Aorta (tissue), 5 donors: ENCODE data around the gene SH3RF3. TPM values are rescaled to one million over a fixed set of nuclear protein-coding genes. Genes with fewer than 3 reads are reported as not detected.
A peak's percentile ranks its signal among the peaks of the same experiment; 100 is the strongest.

Experiments used
- ATAC-seq: fragments of 200-7000 bp; cut with Tn5 transposase; one replicate; pipeline ENCODE4 v1.9.1; 2022; ENCODE audit warnings: moderate library complexity; ENCODE audit not compliant: low FRiP score
- DNase-seq, 2 donors: peaks; one replicate each; pipeline ENCODE4 v3.0.0-alpha.2; 2020
- H3K27ac ChIP-seq, 2 donors: one replicate each; pipeline ENCODE4 v1.5.1; 2013; ENCODE audit warnings: low read length in 2 of 2, mild to moderate bottlenecking in 2 of 2, moderate library complexity in 2 of 2, control low read depth in 1 of 2, inconsistent platforms in 1 of 2, low read depth in 1 of 2
- H3K27me3 ChIP-seq, 2 donors: one replicate each; pipeline ENCODE4 v1.6.1; 2013; ENCODE audit warnings: control low read depth in 1 of 2, low read length in 1 of 2, mild to moderate bottlenecking in 1 of 2, moderate library complexity in 1 of 2; ENCODE audit not compliant: insufficient read depth in 2 of 2, control insufficient read depth in 1 of 2
- H3K36me3 ChIP-seq, 2 donors: one replicate each; pipeline ENCODE4 v1.6.1; 2013; ENCODE audit warnings: control low read depth in 1 of 2, low read length in 1 of 2, mild to moderate bottlenecking in 1 of 2; ENCODE audit not compliant: insufficient read depth in 2 of 2, control insufficient read depth in 1 of 2
- H3K4me1 ChIP-seq, 2 donors: one replicate each; pipeline ENCODE4 v1.6.1; 2013; ENCODE audit warnings: low read length in 2 of 2, control low read depth in 1 of 2, mild to moderate bottlenecking in 1 of 2, moderate library complexity in 1 of 2; ENCODE audit not compliant: insufficient read depth in 2 of 2, control insufficient read depth in 1 of 2
- H3K4me3 ChIP-seq, 2 donors: one replicate each; pipeline ENCODE4 v1.5.1; 2013; ENCODE audit warnings: low read length in 2 of 2, control low read depth in 1 of 2, mild to moderate bottlenecking in 1 of 2
- H3K9me3 ChIP-seq: one replicate; pipeline ENCODE4 v1.6.1; 2013; ENCODE audit warnings: mild to moderate bottlenecking, low read length; ENCODE audit not compliant: control insufficient read depth
- WGBS, 2 donors: extraction: QIAGEN DNeasy Blood & Tissue Kit; methylation state at CpG; one replicate each; pipeline ENCODE4 v1.1.7; 2013; 5-methylcytosine and 5-hydroxymethylcytosine counted together
- intact Hi-C, 2 donors: fragments of 100-400 bp; cut with DNase I; formaldehyde crosslinking; loops; one replicate each; pipeline versions ENCODE4 v1.14.2 to v1.15.0; 2022
- polyA plus RNA-seq, 2 donors: library from polyadenylated mRNA; stranded (reverse); fragments of 200-250 nt; gene quantifications; one replicate each; pipeline ENCODE4 v1.2.3, GENCODE V29; 2013
- total RNA-seq, 2 donors: library from RNA; stranded (reverse); fragmentation: NEBNext Ultra II Directional; extraction: Animal tissue kit (Norgen Biotek cat#: 25700); gene quantifications; one replicate each; pipeline ENCODE4 v1.2.1, GENCODE V29; 2021
- donor health status: healthy with polysubstance abuse.
- donor health status: Bipolar disorder and iron deficiency.
- donor health status: DM: no; HTN: no; CAD: no.
- donor health status: DM: no; HTN: no; CAD: no.
- donor health status: DM: yes; HTN: yes; CAD: no.

SH3RF3 gene
- total and polyA plus RNA-seq, 4 donors: 3.1 to 24.4 (median 18.0) TPM

DNA sequence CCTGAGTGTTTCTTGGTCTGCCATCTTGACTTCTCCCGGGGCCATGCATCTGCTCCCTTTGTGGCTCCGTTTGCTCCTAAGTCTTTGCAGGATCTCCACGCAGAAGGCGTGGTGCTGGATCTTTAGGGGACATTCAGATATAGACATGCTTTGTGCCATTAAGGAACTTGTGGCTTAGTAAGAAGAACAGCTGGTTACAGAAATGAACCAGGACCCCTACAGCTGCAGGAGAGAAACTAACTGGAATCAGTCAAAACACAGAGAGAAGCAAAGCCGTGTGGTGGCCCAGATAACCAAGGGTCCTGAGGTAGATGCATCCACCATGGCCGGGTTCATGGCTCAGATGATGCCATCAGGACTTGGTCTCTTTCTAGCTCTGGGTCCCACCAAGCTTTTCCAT is 97.6 kb downstream of the SH3RF3 start:
- Histone ChIP-seq H3K27ac (no peak overlapping the region), H3K36me3 (no peaks in the 10 kb centered on the region), H3K27me3 (no peaks in the 10 kb centered on the region), H3K4me3 (no peak overlapping the region), H3K9me3 (no peaks in the 10 kb centered on the region), H3K4me1 (peaks cover 4 to 5% of the 10 kb centered on the region in 2 donors)
- intact Hi-C loops: no loop called here
- ATAC-seq (no peak), DNase-seq (no peak)
- WGBS, 2 donors: 96 to 97% methylated on average over 6 of the region's 6 CpGs

DNA sequence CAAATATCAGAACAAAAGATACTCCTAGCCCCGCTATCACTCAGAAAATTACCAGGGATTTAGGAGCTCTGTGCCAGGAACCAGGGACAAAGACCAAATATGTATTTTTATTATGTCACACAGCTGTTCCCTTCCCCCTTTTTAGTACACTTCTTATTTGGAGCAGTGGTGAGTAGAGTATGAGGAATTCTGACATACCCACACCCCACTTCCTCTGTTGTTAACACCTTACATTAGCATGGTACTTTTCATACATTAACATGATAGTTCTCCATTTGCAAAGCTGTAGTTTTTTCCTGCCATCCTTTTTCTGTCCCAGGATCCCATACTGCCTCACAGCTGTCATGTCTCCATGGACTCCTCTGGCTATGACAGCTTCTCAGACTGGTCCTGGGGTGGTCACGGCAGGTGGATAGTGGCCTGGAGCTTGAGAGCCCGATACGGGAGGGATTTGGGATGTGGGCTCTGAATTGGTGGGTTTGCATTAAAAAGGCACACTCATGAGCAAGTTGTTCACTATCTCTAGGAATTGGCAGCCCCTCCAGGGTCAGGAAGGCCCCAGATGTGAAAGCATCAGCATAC is 100.2 kb downstream of the SH3RF3 start:
- no peaks in the 10 kb centered on the region for H3K27me3 ChIP-seq
- ATAC-seq (no peak), DNase-seq (no peak)
- no peaks in the 10 kb centered on the region for H3K9me3 ChIP-seq
- no peak overlapping the region for H3K4me3 ChIP-seq
- peaks cover 4 to 5% of the 10 kb centered on the region in 2 donors for H3K4me1 ChIP-seq
- WGBS, 2 donors: 75 to 87% methylated on average over 4 of the region's 4 CpGs
- intact Hi-C loops: no loop called here
- no peaks in the 10 kb centered on the region for H3K36me3 ChIP-seq
- no peak overlapping the region for H3K27ac ChIP-seq

DNA sequence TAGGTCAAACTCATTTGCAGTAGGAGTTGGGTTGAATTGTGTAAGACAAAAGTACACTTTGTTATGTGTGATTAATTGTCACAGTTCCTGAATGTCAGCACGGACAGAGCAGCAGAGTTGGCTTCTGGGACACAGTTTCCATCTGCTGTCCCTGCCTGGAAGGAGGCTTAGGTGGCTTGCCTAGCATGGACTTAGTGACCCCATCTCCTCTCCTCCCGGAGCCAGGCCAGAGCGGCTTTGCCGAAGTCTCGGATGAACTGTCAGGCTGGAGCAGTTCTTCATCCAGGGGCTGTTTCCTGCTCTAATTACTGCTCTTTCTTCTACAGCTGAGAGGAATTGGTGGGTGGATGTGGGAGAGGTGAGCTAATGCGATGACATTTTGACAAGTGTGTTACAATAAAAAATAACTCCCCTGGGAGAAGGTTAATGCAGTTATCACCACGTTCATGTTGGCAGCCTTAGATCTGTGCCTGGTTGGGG is 102.0 kb downstream of the SH3RF3 start:
- ATAC-seq (no peak), DNase-seq (no peak)
- intact Hi-C loops: no loop called here
- no peak overlapping the region for H3K4me3 ChIP-seq
- H3K9me3 ChIP-seq: no peaks in the 10 kb centered on the region
- H3K27me3 ChIP-seq: no peaks in the 10 kb centered on the region
- peak overlapping the region; percentile 26 to 34 for H3K27ac ChIP-seq
- WGBS, 2 donors: 5 to 6% methylated on average over 7 of the region's 7 CpGs
- H3K4me1 ChIP-seq: peaks cover 5 to 8% of the 10 kb centered on the region in 2 donors
- no peaks in the 10 kb centered on the region for H3K36me3 ChIP-seq

DNA sequence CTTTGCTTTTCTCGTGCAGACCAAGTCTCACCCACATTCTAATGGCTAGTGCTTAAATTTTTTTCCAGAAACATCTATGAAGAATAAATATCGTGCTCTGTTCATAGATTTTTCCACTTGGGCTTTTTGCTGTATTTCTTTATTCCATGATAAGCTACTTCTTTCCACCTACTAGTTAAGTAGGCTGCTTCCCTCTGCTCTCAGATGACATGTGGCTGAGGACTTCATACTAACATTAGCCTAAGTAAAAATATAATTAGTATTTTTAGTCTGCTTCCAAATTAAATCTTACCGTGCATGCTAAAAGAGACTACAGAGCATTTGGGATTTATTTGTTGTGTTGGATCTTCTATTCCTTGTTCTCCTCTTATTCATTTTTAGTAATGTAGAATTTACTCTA is 102.4 kb downstream of the SH3RF3 start:
- no peaks in the 10 kb centered on the region for H3K9me3 ChIP-seq
- ATAC-seq (no peak), DNase-seq (no peak)
- intact Hi-C loops: no loop called here
- no peaks in the 10 kb centered on the region for H3K36me3 ChIP-seq
- no peak overlapping the region for H3K4me3 ChIP-seq
- H3K27me3 ChIP-seq: no peaks in the 10 kb centered on the region
- peak overlapping the region in 1 of 2 donors; percentile 26 for H3K27ac ChIP-seq
- peaks cover 8% of the 10 kb centered on the region in 2 donors for H3K4me1 ChIP-seq
- 10 to 11% methylated on average over 3 of the region's 3 CpGs for WGBS, 2 donors

DNA sequence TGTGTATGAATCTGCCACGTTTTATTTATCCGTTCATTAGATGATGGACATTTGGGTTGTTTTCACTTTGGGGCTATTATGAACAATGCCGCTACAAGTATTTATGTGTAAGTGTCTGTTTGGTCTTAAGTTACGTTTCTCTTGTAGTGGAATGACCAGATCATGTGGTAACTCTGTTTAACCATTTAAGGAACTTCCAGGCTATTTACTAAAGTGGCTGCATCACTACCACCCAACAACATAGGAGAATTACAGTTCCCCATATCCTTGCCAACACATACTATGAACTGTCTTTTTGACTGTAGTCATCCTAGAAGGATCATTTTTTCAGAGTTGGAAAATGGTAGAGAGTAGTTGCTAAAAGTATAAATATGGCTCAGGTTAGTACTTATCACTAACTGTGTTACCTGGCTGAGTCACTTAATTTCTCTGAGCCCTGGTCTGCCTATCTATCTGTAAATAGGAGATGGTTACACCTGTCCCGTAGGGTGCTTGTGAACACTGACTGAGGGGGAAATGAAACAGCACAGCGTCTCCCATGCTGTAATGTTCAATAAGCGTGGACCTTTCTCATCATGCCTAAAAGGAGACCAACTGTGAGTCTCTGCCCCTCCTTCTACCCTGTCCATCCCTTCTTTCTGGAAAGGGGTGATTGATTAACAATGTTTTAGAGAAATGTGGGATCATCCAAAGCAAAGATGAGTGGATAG is 103.1 kb downstream of the SH3RF3 start:
- Histone ChIP-seq H3K4me3 (no peak overlapping the region), H3K27me3 (no peaks in the 10 kb centered on the region), H3K4me1 (peaks cover 8 to 12% of the 10 kb centered on the region in 2 donors), H3K27ac (no peak overlapping the region), H3K9me3 (no peaks in the 10 kb centered on the region), H3K36me3 (no peaks in the 10 kb centered on the region)
- intact Hi-C loops: no loop called here
- no peak for ATAC-seq
- WGBS, 2 donors: 83 to 85% methylated on average over 7 of the region's 7 CpGs
- no peak for DNase-seq

DNA sequence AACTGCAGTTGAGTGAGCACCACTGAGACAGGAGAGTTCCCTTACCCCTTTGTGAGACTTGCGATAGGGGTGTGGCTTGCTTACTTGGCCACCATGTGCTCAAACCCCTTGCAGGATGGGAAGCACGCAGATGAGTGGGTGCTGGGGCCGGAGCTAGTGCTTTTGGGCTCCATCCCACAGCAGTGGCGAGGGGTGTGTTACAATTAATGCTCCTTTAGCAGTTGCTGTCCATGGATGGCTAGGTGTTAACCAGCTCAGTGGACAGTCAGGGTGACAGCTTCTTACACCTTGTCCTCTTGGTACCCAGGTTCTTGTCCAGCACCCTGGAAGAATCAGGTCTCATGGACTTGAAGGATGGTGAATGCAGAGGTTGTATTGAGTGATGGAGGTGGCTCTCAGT is 103.9 kb downstream of the SH3RF3 start:
- ATAC-seq (no peak), DNase-seq (no peak)
- Histone ChIP-seq H3K4me3 (no peak overlapping the region), H3K4me1 (peaks cover 8 to 18% of the 10 kb centered on the region in 2 donors), H3K36me3 (no peaks in the 10 kb centered on the region), H3K27me3 (no peaks in the 10 kb centered on the region), H3K27ac (no peak overlapping the region), H3K9me3 (no peaks in the 10 kb centered on the region)
- intact Hi-C loops: no loop called here
- 96 to 98% methylated on average over 4 of the region's 4 CpGs for WGBS, 2 donors

DNA sequence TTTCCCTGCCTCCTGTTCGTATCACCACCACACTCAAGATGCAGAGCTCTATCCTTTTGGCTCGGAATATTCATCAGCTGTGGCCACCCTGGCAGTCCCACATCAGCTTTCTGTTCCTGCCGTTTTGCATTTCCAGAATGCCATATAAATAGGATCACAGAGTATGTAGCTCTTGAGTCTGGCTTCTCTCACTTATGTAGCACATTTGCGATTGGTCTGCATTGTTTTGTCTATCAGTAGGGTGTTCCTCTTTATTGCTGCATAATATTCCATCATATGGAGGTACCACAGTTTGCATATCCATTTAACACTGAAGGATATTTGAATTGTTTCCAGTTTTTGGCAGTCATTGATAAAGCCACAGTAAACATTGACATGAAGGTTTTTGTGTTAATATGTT is 104.6 kb downstream of the SH3RF3 start:
- WGBS, 2 donors: 89 to 93% methylated on average over 4 of the region's 4 CpGs
- Histone ChIP-seq H3K27me3 (no peaks in the 10 kb centered on the region), H3K27ac (no peak overlapping the region), H3K4me1 (peaks cover 8 to 20% of the 10 kb centered on the region in 2 donors), H3K9me3 (no peaks in the 10 kb centered on the region), H3K36me3 (no peaks in the 10 kb centered on the region), H3K4me3 (no peak overlapping the region)
- ATAC-seq (no peak), DNase-seq (no peak)
- intact Hi-C loops: no loop called here

DNA sequence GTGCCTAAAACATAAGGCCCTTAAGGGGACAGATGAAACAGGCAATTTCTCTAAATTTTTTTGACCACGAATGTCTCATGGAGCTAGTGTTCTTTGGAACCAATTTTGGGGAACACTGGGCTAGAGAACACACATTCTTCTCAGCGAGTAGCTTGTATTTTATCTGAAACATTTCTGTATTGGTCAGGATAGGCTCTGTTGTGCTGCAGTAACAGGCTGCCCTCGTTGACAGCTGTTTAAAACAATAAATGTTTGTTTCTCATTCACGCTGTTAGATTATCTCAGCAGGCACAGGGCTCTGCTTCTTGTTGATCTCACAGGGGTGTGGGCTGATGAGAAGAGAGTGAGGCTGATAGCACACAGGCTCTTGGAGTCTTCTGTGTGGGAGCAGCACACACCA is 105.3 kb downstream of the SH3RF3 start:
- H3K4me3 ChIP-seq: no peak overlapping the region
- H3K36me3 ChIP-seq: no peaks in the 10 kb centered on the region
- intact Hi-C loops: no loop called here
- no peaks in the 10 kb centered on the region for H3K27me3 ChIP-seq
- ATAC-seq: no peak
- 95 to 97% methylated on average over 4 of the region's 4 CpGs for WGBS, 2 donors
- no peak overlapping the region for H3K27ac ChIP-seq
- no peak for DNase-seq
- H3K4me1 ChIP-seq: peaks cover 8 to 20% of the 10 kb centered on the region in 2 donors
- H3K9me3 ChIP-seq: no peaks in the 10 kb centered on the region

DNA sequence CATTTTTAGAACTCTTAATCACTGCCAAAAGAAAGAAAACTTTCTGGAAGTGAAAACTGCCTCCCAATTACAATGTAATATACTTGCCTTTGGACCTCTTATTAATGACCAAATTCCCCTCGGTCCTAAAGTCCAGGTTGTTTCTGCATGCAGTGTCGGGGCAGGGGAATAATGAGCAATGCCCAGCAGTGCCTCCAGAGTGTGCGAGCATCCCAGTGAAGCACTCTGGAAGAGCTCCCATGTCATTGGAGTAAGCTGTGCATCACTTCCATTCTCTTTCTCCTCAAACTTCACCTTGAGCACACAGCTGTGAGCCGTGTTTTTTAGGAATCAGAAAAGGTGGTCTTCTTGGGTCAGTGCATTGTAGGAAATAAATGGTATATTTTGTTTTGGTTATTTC is 107.1 kb downstream of the SH3RF3 start:
- no peak overlapping the region for H3K27ac ChIP-seq
- 20 to 24% methylated on average over 4 of the region's 4 CpGs for WGBS, 2 donors
- no peak for ATAC-seq
- H3K4me1 ChIP-seq: peaks cover 5 to 15% of the 10 kb centered on the region in 2 donors
- no peak overlapping the region for H3K4me3 ChIP-seq
- H3K36me3 ChIP-seq: no peaks in the 10 kb centered on the region
- no peaks in the 10 kb centered on the region for H3K27me3 ChIP-seq
- no peaks in the 10 kb centered on the region for H3K9me3 ChIP-seq
- no peak for DNase-seq
- intact Hi-C loops: no loop called here
